OCI-LY7 (cell line): Measurements from ENCODE around the gene AKT1. TPM values are rescaled to one million over a fixed set of nuclear protein-coding genes. Genes with fewer than 3 reads are reported as not detected.

ENCODE experiments used
- BruUV-seq: library from RNA; stranded (reverse); fragments of 400-500 nt; replicated peaks from 2 replicates; lab custom pipeline; 2021; lab: Mats Ljungman, UMichigan
- CTCF ChIA-PET: fragments of 300-600 bp; sonication (Branson Sonifier 250); formaldehyde crosslinking; loops from one replicate; lab custom pipeline; 2022; ENCODE audit warnings: antibody characterized with exemption; ENCODE audit not compliant: unreplicated experiment; lab: Charles Lee
- POLR2A ChIA-PET: fragments of 300-600 bp; sonication (Branson Sonifier 250); formaldehyde crosslinking; loops from one replicate; lab custom pipeline; 2022; ENCODE audit warnings: antibody characterized with exemption; lab: Charles Lee
- DNase-seq: peaks from one replicate; pipeline ENCODE4 v3.0.0-alpha.2; 2015; ENCODE audit warnings: low spot score
- H2AFZ ChIP-seq: fragments of 200-600 bp; sonication (generic), shearing (Covaris generic); 2 replicates; pipeline ENCODE4 v1.6.1; 2014; ENCODE audit warnings: mild to moderate bottlenecking, antibody characterized with exemption, low read length, moderate library complexity
- H3K27ac ChIP-seq: fragments of 200-600 bp; sonication (generic); 2 replicates; pipeline ENCODE4 v1.5.1; 2014; ENCODE audit warnings: mixed run types, low read depth, mild to moderate bottlenecking, moderate library complexity, low read length, inconsistent platforms; ENCODE audit not compliant: poor library complexity, severe bottlenecking
- H3K36me3 ChIP-seq: fragments of 200-600 bp; sonication (generic); 2 replicates; pipeline ENCODE4 v1.6.1; 2014; ENCODE audit warnings: mild to moderate bottlenecking, antibody characterized with exemption, low read length, moderate library complexity, mixed read lengths; ENCODE audit not compliant: insufficient read depth
- H3K4me1 ChIP-seq: fragments of 200-600 bp; sonication (generic); 2 replicates; pipeline ENCODE4 v1.5.1; 2014; ENCODE audit warnings: mild to moderate bottlenecking, low read length; ENCODE audit not compliant: insufficient read depth, poor library complexity, severe bottlenecking
- H3K4me2 ChIP-seq: fragments of 200-600 bp; sonication (generic); 2 replicates; pipeline ENCODE4 v1.6.1; 2014; ENCODE audit warnings: mild to moderate bottlenecking, low read length
- H3K4me3 ChIP-seq: fragments of 200-600 bp; sonication (generic); 2 replicates; pipeline ENCODE4 v1.5.1; 2014; ENCODE audit warnings: mild to moderate bottlenecking, low read depth, low read length; ENCODE audit not compliant: poor library complexity, severe bottlenecking
- H3K79me2 ChIP-seq: fragments of 200-600 bp; sonication (generic); 2 replicates; pipeline ENCODE4 v1.6.1; 2016; ENCODE audit warnings: low read depth, mild to moderate bottlenecking, low read length, moderate library complexity, mixed read lengths; ENCODE audit not compliant: insufficient read depth
- H3K9me2 ChIP-seq: fragments of 200-600 bp; sonication (generic); 2 replicates; pipeline ENCODE4 v1.6.1; 2016; ENCODE audit warnings: mild to moderate bottlenecking, low read length, mixed read lengths; ENCODE audit not compliant: insufficient read depth
- H3K9me3 ChIP-seq: fragments of 200-600 bp; sonication (generic); 2 replicates; pipeline ENCODE4 v1.6.1; 2014; ENCODE audit warnings: mild to moderate bottlenecking, mixed run types, low read length, mixed read lengths
- H4K20me1 ChIP-seq: fragments of 200-600 bp; sonication (generic); 2 replicates; pipeline ENCODE4 v1.6.1; 2014; ENCODE audit warnings: mild to moderate bottlenecking, antibody characterized with exemption, low read length, moderate library complexity, mixed read lengths; ENCODE audit not compliant: insufficient read depth
- EZH2phosphoT487 ChIP-seq: fragments of 200-600 bp; sonication (generic); IDR thresholded peaks from 2 replicates; pipeline ENCODE4 v1.6.1; 2018; ENCODE audit warnings: low read depth, borderline replicate concordance, mild to moderate bottlenecking, mixed run types, antibody characterized with exemption, low read length, moderate library complexity, mixed read lengths
- intact Hi-C: fragments of 100-400 bp; cut with micrococcal nuclease; formaldehyde crosslinking; loops from one replicate; pipeline ENCODE4 v1.10.0; 2022; ENCODE audit not compliant: unreplicated experiment
- total RNA-seq, 2 experiments: library from RNA; depleted of rRNA in 1 of 2; stranded (reverse); fragments of >200 nt in 1 of 2; shearing (Covaris generic) in 1 of 2; gene quantifications; 2 replicates each; pipeline ENCODE4 v1.2.3, GENCODE V29; 2014 to 2022
- TF ChIP-seq, protein P1 (sequence below): fragments of 200-600 bp; sonication (generic); conservative IDR thresholded peaks from 2 replicates; pipeline ENCODE4 v1.5.1; 2014; ENCODE audit warnings: mild to moderate bottlenecking, antibody characterized with exemption, low read length, moderate library complexity, mixed read lengths

Gene AKT1
- total RNA-seq, 2 experiments from 2014 or later = 75.4 to 108 TPM

DNA sequence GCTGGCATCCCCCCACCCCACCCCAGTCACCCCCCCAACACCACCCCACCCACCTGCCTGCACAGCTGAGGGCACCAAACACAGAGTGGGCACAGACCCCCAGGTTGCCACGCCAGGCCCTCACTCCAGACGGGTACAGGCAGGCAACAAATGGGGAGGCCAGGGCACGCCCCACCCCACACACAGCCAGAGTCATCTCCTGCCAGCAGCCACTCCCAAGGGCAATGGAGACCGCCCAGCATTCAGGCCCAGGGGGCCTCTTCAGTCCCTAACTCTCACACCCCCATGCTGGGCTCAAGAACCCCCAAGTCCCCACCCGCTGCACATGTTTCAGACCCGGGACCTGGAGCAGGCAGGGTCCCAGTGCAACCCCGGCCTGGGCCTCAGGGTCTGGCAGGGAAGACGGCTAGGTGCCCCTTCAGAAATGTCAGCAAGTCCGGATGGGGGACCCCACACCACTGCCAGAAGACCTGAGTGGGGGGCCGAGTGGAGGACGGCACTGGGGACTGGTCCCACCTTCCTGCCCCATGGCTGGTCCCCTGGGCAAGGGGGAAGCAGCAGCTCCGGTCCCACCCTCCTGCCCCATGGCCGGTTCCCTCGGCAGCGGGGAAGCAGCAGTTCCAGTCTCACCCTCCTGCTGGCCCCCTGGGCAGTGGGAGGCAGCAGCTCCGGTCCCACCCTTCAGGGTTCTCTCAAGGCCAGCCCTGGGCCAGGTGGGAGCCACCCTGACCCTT lies 11.9 kb downstream of the AKT1 start:
- H3K4me3 ChIP-seq = no peak overlapping the region
- H3K9me3 ChIP-seq = no peaks in the 10 kb centered on the region
- H2AFZ ChIP-seq = no peak overlapping the region
- H3K79me2 ChIP-seq = no peaks in the 10 kb centered on the region
- no TSS peak for BruUV-seq
- intact Hi-C loops = no loop called here
- peaks cover 7% of the 10 kb centered on the region; the same call in 1 of the 2 replicates for H4K20me1 ChIP-seq
- H3K36me3 ChIP-seq = peaks cover 3% of the 10 kb centered on the region; the same call in 1 of the 2 replicates
- H3K27ac ChIP-seq = no peak overlapping the region
- no peaks in the 10 kb centered on the region for H3K4me1 ChIP-seq
- CTCF ChIA-PET = no interaction called here
- no peak overlapping the region for H3K4me2 ChIP-seq
- no peak for TF ChIP-seq EZH2phosphoT487
- TF ChIP-seq, protein P1, sequence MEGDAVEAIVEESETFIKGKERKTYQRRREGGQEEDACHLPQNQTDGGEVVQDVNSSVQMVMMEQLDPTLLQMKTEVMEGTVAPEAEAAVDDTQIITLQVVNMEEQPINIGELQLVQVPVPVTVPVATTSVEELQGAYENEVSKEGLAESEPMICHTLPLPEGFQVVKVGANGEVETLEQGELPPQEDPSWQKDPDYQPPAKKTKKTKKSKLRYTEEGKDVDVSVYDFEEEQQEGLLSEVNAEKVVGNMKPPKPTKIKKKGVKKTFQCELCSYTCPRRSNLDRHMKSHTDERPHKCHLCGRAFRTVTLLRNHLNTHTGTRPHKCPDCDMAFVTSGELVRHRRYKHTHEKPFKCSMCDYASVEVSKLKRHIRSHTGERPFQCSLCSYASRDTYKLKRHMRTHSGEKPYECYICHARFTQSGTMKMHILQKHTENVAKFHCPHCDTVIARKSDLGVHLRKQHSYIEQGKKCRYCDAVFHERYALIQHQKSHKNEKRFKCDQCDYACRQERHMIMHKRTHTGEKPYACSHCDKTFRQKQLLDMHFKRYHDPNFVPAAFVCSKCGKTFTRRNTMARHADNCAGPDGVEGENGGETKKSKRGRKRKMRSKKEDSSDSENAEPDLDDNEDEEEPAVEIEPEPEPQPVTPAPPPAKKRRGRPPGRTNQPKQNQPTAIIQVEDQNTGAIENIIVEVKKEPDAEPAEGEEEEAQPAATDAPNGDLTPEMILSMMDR = no peak
- DNase-seq = no peak
- POLR2A ChIA-PET = no interaction called here
- H3K9me2 ChIP-seq = no peaks in the 10 kb centered on the region

DNA sequence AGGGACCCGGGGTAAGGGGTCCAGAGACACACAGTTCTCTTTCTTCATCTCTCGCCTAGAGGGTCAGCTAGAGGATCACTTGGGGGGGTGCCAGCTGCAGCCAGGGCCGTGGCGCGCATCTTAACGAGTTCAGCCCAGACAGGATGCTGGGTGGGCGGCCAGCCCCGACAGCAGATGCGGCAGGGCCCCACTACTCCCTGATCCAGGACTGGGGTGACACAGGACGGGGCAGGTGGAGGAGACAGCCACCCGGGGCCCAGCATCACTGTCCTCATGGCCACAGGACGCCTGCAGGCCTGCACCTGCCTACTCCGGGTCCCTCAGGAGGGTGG lies 12.8 kb downstream of the AKT1 start:
- peaks cover 7% of the 10 kb centered on the region; the same call in 1 of the 2 replicates for H4K20me1 ChIP-seq
- H3K36me3 ChIP-seq = peaks cover 4% of the 10 kb centered on the region
- H3K79me2 ChIP-seq = no peaks in the 10 kb centered on the region
- no peaks in the 10 kb centered on the region for H3K9me3 ChIP-seq
- H3K4me3 ChIP-seq = no peak overlapping the region
- DNase-seq = no peak
- H3K27ac ChIP-seq = no peak overlapping the region
- CTCF ChIA-PET = no interaction called here
- H3K9me2 ChIP-seq = no peaks in the 10 kb centered on the region
- POLR2A ChIA-PET = no interaction called here
- intact Hi-C loops = no loop called here
- no peak overlapping the region for H2AFZ ChIP-seq
- no peak overlapping the region for H3K4me2 ChIP-seq
- no TSS peak for BruUV-seq
- TF ChIP-seq, protein P1 = no peak
- no peak for TF ChIP-seq EZH2phosphoT487
- no peaks in the 10 kb centered on the region for H3K4me1 ChIP-seq

DNA sequence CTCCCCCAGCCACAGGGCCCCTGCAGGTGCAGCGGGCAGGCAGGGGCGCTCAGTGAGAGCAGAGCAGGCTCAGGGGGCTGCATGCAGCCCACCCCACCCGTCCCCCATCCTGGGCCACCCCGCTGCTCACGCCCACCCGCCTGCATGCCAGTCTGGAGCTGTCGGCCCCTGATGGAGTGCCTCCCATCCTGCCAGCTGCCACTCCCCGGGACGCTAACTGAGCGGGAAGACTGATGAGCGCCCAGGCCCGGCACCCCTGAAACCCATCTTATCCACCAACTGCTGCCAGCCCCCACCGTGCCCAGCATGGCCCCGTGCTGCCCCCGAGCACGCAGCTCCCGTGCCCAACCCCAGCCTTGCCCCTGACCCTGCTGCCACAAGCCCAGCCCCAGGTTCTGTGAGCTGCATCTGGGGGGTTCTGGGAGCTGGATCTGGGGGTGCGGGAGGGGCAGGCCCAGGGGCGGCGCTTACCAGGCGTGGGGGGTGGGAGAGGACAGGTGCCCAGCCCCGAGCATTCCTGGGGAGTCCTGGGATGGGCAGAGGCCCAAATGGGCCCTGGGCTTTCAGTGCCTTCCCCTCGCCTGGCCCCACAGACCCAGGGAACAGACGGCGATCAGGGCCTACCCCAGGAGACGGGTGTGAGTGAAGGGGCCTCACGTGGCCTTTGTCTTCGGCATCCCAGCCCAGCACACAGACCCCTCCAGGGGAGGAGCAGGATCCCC lies 13.3 kb downstream of the AKT1 start:
- Histone ChIP-seq H3K4me3 (no peak overlapping the region), H3K9me3 (no peaks in the 10 kb centered on the region), H3K9me2 (no peaks in the 10 kb centered on the region), H3K4me1 (no peaks in the 10 kb centered on the region), H3K27ac (no peak overlapping the region), H3K79me2 (no peaks in the 10 kb centered on the region), H2AFZ (no peak overlapping the region), H4K20me1 (peaks cover 4% of the 10 kb centered on the region; the same call in 1 of the 2 replicates), H3K4me2 (no peak overlapping the region), H3K36me3 (peaks cover 7% of the 10 kb centered on the region)
- TF ChIP-seq EZH2phosphoT487 = no peak
- TF ChIP-seq, protein P1 = no peak
- BruUV-seq = no TSS peak
- POLR2A ChIA-PET = no interaction called here
- CTCF ChIA-PET = no interaction called here
- intact Hi-C loops = no loop called here
- DNase-seq = no peak
